Measurements from ENCODE around the gene C6orf141. TPM values are rescaled to one million over a fixed set of nuclear protein-coding genes. Genes with fewer than 3 reads are reported as not detected.

C6orf141 gene
- total RNA-seq: 1 to 10 TPM in 1 of 2 experiments, under 1 TPM in 1; 0.86 to 1.0 TPM

DNA sequence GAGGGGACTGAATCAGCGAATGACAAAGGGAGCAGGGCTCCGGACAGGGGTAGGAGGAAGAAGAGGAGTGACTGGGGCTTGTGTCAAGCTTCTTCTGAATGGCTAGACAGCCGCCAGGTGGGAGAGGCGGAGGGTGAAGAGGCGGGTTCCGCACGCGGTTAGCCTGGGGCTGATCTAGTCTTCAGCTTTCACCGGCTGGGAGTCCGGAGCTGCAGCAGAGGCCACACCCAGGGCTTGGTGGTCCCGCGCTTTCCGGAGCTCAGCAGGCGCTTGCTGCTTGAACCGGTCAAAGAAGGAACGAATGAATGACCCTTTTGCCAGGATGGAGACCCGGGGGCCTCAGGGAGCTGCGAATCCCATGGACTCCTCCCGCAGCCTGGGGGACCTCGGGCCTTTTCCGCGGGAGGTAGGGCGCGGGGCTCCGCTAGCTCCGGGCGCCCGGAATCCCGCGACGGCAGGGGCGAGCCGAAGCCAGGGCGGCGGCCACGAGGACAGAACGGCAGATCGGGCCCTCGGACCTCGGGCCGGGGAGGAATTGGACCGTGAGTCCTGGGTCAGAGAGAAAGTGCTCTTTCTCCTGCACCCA is at the start of gene C6orf141:
TSS of gene C6orf141 (plus strand) at position 177 of the 586 bp plus-strand sequence. CDS start at position 302, 125 bp downstream.
- peaks cover 23% of the 10 kb centered on the region for H3K4me1 Mint-ChIP-seq (ENCODE audit: low read depth)
- POLR2A ChIA-PET: no interaction called here
- peak; percentile 49 for DNase-seq
- H3K9me3 Mint-ChIP-seq: no peaks in the 10 kb centered on the region
- no peaks in the 10 kb centered on the region for H3K36me3 Mint-ChIP-seq
- CTCF ChIA-PET: interaction anchor here (1.2 to 4.6 kb wide), 2 partner anchors 16 to 19 kb away, joined by 4 to 27 read pairs; no protein-coding TSS in a partner anchor
- intact Hi-C loops (cut with micrococcal nuclease): loop anchor here (2.0 kb wide), 1 partner anchor 88 kb away; the partner anchor contains the start of genes CENPQ and MMUT
- peak within 1 kb of the TSS; percentile 62 for H3K4me3 Mint-ChIP-seq
- no peak within 1 kb of the TSS for H3K27ac Mint-ChIP-seq
- H3K27me3 Mint-ChIP-seq: peaks cover 29% of the 10 kb centered on the region

DNA sequence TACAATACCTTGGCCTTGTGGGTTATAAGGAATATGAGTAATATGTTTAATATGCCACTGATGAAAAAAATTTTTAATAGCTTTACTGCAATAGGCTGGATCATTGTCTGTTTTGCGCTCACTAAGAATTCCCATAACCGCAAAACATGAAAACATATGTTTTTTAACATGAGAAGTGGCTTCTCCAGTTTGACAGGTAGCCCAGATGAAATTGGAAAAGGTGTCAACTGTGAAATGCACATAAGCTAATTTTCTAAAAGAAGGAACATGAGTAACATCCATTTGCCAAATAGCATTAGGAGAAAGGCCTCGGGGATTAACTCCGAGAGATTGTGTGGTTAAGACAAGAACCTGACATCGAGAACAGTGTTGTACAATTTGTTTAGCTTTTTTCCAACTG is 45.8 kb upstream of the C6orf141 start:
- CTCF ChIA-PET: no interaction called here
- POLR2A ChIA-PET: no interaction called here

DNA sequence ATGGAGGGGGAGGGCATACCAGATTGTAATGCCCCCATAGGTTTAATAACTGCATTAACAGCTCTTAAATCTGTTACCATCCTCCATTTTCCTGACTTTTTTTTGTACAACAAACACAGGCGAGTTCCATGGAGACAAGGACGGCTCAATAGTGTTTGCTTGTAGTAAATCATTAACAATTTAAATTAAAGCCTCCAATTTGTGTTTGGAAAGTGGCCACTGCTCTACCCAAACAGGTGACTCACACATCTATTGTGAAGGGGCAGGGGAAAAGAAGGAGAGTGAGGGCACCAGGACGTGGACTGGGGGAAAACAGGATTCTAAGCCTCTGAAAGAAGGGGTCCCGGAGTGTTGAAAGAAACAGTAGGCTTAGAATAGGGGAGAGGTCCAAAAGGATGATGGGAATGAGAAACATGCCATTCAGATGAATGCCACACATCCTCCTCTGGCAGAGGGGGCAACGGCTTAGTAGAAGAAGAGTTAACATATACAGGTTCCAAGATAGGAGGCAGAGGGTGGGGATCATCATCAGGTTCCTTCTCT is 43.8 kb upstream of the C6orf141 start:
- Mint-ChIP-seq H3K9me3 (no peaks in the 10 kb centered on the region), H3K27ac (no peak overlapping the region), H3K4me1 (ENCODE audit: low read depth) (no peaks in the 10 kb centered on the region), H3K36me3 (no peaks in the 10 kb centered on the region), H3K4me3 (no peak overlapping the region), H3K27me3 (peaks cover 5% of the 10 kb centered on the region)
- ChIA-PET POLR2A (no interaction called here), CTCF (no interaction called here)
- DNase-seq: no peak
- intact Hi-C loops (cut with micrococcal nuclease): no loop called here

More for the DNA sequence above, 45.8 kb upstream of the C6orf141 start:
- H3K36me3 Mint-ChIP-seq: no peaks in the 10 kb centered on the region
- no peaks in the 10 kb centered on the region for H3K9me3 Mint-ChIP-seq
- intact Hi-C loops (cut with micrococcal nuclease): no loop called here
- no peaks in the 10 kb centered on the region for H3K4me1 Mint-ChIP-seq (ENCODE audit: low read depth)
- DNase-seq: no peak
- peaks cover 5% of the 10 kb centered on the region for H3K27me3 Mint-ChIP-seq
- no peak overlapping the region for H3K27ac Mint-ChIP-seq
- no peak overlapping the region for H3K4me3 Mint-ChIP-seq

DNA sequence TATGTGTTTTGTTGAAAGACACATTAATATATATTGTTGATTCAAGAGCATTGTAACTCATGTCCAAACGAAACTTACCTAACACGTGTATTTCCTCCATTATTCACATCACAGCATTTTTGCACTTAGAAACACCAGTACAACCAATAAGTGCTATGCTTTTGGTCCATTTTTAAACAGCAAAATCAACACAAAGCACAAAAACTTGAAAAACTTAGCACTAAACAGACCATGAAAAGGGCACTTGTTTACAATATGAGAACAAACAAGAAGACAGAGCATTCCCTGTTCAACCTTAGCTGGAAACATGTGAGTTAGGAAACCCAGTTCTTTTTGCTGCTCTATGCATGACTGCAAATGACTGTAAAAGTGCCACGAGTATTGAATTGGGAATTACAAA is 41.1 kb upstream of the C6orf141 start:
- Mint-ChIP-seq H3K27ac (no peak overlapping the region), H3K9me3 (no peaks in the 10 kb centered on the region), H3K4me3 (no peak overlapping the region), H3K4me1 (ENCODE audit: low read depth) (no peaks in the 10 kb centered on the region), H3K27me3 (peaks cover 11% of the 10 kb centered on the region), H3K36me3 (no peaks in the 10 kb centered on the region)
- CTCF ChIA-PET: no interaction called here
- POLR2A ChIA-PET: no interaction called here
- no peak for DNase-seq
- intact Hi-C loops (cut with micrococcal nuclease): no loop called here

DNA sequence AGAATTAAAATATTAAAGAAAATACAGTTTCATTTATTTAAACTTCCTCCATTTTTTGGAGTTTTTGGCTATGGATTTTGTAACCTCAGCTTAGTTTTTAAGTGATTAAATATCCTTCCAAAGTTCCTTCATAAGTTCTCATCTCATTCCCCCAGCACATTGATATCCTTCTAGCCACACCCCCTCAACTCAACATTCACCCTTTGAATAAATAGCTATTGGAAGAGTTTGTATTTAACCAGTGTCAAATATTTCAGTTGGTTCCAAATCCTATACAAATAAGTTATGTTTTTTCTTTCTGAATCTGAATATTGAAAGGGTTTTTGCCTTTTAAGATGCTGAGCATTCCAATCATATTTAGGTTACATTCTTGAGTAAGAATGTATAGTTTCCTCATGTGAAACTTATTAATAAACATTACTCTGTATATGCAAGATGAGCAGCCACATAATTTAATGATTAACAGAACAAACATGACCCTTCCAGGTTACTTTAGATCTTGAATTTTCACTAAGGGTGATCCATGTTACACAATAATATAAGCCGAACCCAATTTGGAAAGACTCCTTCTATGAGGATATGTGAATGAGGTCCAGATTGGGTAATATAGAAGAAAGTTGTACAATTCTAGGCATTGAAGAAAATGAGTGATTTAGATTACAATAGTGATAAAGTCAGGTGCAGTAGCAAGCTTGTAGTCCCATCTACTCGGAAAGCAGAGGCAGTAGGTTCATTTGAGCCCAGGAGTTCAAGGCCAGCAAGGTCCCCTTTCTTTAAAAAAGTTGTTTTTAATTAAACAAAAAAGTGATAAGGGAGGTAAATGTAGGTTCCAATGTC is 37.1 kb upstream of the C6orf141 start:
- H3K27ac Mint-ChIP-seq: no peak overlapping the region
- no peaks in the 10 kb centered on the region for H3K4me1 Mint-ChIP-seq (ENCODE audit: low read depth)
- H3K36me3 Mint-ChIP-seq: no peaks in the 10 kb centered on the region
- POLR2A ChIA-PET: no interaction called here
- H3K9me3 Mint-ChIP-seq: no peaks in the 10 kb centered on the region
- no peak for DNase-seq
- H3K27me3 Mint-ChIP-seq: peaks cover 7% of the 10 kb centered on the region
- no peak overlapping the region for H3K4me3 Mint-ChIP-seq
- CTCF ChIA-PET: no interaction called here
- intact Hi-C loops (cut with micrococcal nuclease): no loop called here

DNA sequence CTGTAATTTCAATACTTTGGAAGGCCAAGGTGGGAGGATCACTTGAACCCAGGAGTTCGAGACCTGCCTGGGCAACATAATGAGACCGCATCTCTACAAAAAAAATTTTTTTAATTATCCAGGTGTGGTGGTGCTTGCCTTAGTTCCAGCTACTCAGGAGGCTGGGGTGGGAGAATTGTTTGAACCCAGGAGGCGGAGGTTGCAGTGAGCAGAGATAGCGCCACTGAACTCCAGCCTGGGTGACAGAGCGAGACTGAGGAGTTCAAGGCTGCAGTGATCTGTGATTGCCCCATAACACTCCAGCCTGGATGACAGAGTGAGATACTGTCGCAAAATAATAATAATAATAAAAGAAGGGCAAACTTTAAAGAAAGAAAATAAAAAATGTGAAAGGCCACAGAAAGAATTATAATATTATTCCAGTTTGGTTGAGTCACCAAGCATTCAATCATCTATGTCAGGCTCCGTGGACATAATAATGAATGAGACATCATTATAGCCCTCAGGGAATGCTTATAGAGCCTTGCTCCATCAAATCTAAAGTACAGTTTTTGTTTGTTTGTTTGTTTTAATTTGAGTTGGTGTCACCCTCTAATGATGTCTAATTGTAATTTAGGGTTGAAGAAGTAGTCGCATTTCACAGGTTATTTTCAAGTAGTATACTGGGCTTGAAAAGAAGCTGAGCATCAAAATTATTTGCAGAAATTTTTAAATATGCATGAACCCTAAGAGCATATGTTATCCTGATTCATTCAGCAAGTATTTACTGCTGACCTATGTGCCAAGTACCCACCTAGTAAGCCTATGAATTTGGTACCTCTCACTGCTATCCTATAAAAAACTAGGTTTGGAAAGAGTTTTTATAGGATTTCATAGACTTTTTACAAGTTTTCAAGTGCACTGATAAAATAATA is 35.6 kb upstream of the C6orf141 start:
- DNase-seq: no peak
- no peak overlapping the region for H3K4me3 Mint-ChIP-seq
- peaks cover 7% of the 10 kb centered on the region for H3K27me3 Mint-ChIP-seq
- ChIA-PET POLR2A (no interaction called here), CTCF (interaction anchor here (1.1 kb wide), 1 partner anchor 18 kb away, joined by 4 read pairs; no protein-coding TSS in a partner anchor)
- no peaks in the 10 kb centered on the region for H3K9me3 Mint-ChIP-seq
- no peaks in the 10 kb centered on the region for H3K36me3 Mint-ChIP-seq
- intact Hi-C loops (cut with micrococcal nuclease): no loop called here
- no peak overlapping the region for H3K27ac Mint-ChIP-seq
- no peaks in the 10 kb centered on the region for H3K4me1 Mint-ChIP-seq (ENCODE audit: low read depth)

DNA sequence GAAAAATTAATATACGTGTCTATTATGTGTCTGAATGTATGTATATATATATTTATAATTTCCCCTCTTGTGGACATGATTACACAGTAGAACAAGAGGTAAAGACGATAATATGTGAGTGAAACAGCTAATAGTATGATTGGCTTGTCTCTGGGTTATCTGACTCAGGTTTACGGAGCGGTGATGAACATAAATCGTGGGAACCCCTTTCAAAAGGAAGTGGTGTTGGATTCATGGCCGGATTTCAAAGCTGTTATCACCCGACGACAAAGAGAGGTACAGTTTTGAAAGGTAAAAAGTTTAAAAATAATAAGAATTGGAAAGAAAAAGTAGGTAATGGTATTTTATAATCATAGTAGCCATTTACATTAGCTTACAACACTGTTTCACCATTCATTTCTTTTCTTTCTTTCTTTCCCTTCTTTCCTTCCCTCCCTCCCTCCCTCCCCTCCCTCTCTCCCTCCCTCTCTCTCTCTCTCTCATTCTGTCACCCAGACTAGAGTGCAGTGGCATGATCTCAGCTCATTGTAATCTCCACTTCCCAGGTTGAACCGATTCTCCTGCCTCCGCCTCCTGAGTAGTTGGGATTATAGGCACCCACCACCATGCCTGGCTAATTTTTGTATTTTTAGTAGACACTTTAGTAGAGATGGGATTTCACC is 34.9 kb upstream of the C6orf141 start:
- no peak overlapping the region for H3K4me3 Mint-ChIP-seq
- intact Hi-C loops (cut with micrococcal nuclease): no loop called here
- no peaks in the 10 kb centered on the region for H3K36me3 Mint-ChIP-seq
- POLR2A ChIA-PET: no interaction called here
- CTCF ChIA-PET: interaction anchor here (1.1 kb wide), 1 partner anchor 17 kb away, joined by 4 read pairs; no protein-coding TSS in a partner anchor
- H3K27ac Mint-ChIP-seq: no peak overlapping the region
- DNase-seq: no peak
- peaks cover 9% of the 10 kb centered on the region for H3K27me3 Mint-ChIP-seq
- H3K4me1 Mint-ChIP-seq (ENCODE audit: low read depth): no peaks in the 10 kb centered on the region
- no peaks in the 10 kb centered on the region for H3K9me3 Mint-ChIP-seq

DNA sequence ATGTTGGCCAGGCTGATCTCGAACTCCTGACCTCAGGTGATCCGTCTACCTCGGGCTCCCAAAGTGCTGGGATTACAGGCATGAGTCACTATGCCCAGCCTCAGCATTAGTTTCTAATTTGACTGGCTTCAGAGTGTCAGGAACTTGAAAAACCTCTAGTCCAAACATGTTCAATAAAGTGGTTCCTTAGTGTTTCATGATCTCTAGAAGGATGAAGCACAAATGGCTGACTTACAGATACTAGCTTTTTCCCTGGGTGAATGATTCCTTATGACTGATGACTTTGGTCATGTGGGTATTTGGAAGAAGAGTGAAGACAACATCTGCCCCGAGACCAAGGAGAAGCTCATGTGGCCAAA is 34.3 kb upstream of the C6orf141 start:
- intact Hi-C loops (cut with micrococcal nuclease): no loop called here
- no peaks in the 10 kb centered on the region for H3K36me3 Mint-ChIP-seq
- no peak overlapping the region for H3K4me3 Mint-ChIP-seq
- peaks cover 9% of the 10 kb centered on the region for H3K27me3 Mint-ChIP-seq
- POLR2A ChIA-PET: no interaction called here
- no peaks in the 10 kb centered on the region for H3K9me3 Mint-ChIP-seq
- no peak for DNase-seq
- H3K27ac Mint-ChIP-seq: no peak overlapping the region
- no peaks in the 10 kb centered on the region for H3K4me1 Mint-ChIP-seq (ENCODE audit: low read depth)
- CTCF ChIA-PET: interaction anchor here (1.1 kb wide), 1 partner anchor 16 kb away, joined by 4 read pairs; no protein-coding TSS in a partner anchor

DNA sequence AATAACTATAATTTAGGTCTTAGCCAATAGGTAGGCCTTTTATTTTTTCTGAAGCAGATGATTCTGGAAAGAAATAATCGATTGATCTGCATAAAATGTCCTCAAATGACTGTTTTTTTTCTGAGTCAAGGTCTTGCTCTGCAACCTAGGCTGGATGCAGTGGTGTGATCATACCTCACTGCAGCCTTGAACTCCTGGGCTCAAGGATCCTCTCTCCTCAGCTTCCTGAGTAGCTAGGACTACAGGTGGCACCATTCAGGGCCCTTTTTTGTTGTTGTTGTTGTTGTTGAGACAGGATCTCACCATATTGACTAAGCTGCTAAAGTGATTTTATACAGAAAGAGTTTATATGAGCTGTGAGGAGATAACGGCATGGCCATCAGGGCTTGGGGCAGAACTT is 32.5 kb upstream of the C6orf141 start:
- Mint-ChIP-seq H3K4me1 (ENCODE audit: low read depth) (no peaks in the 10 kb centered on the region), H3K27me3 (peaks cover 9% of the 10 kb centered on the region)
- CTCF ChIA-PET: interaction anchor here (3.7 kb wide), 1 partner anchor 14 kb away, joined by 15 read pairs; no protein-coding TSS in a partner anchor

DNA sequence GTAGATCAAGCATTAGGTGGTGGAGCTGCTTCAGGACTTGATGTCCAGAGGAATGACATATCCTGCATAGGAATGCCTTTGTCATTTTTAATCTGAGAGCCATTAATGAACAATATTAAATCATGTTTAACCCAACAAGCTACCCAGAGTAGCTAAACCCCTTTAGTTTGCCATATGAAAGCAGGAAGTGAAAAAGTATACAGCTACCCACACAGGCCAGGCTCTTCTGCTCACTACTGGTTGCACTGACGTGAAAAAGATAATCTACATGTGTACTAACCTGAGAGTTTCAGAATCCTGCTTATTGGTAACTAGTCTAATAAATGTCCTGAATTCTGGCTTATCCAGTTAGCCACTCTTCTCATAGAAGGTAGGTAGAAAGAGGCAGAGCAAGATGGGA is 30.8 kb upstream of the C6orf141 start:
- intact Hi-C loops (cut with micrococcal nuclease): no loop called here
- no peak overlapping the region for H3K27ac Mint-ChIP-seq

More for the DNA sequence above, 32.5 kb upstream of the C6orf141 start:
- Mint-ChIP-seq H3K4me3 (no peak overlapping the region), H3K27ac (no peak overlapping the region), H3K36me3 (no peaks in the 10 kb centered on the region), H3K9me3 (no peaks in the 10 kb centered on the region)
- DNase-seq: no peak
- POLR2A ChIA-PET: no interaction called here
- intact Hi-C loops (cut with micrococcal nuclease): no loop called here

DNA sequence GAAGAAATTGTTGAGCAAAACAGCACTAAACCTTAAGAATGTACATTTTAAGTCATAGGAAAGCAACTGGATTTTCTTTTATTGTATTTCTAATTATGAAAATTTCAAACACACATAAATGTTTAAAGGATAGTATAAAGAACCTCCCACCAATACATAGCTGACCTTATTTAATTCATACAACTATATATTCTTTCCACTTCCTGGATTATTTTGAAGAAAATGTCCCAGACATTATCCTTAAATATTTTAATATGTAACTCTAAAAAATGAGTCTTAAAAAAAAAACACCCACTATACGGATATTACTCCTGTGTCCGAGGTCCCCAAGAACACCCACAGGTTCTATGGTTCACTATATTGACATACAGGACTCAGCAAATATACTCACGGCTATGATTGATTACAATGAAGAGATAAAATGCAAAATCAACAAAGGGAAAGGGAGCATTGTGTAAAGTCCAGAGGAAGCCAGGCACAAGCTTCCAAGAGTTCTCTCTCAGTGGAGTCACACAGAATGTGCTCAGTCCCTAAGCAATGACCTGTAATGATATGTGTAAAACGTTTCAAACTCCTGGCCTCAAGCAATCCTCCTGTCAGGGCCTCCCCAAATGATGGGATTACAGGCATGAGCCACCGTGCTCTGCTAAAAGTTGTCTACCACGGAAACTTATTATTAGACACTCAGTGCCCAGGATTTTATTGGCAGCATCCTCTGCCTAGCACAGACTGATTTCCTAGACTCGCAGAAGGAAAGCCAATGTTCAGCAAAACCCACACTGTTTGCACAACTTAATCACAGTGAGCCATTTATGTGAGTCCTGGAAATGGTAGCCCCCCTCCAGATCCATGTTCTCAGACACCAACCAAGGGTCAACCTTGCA is 27.5 kb upstream of the C6orf141 start:
- Mint-ChIP-seq H3K4me3 (no peak overlapping the region), H3K36me3 (no peaks in the 10 kb centered on the region), H3K9me3 (no peaks in the 10 kb centered on the region), H3K27ac (no peak overlapping the region), H3K4me1 (ENCODE audit: low read depth) (no peaks in the 10 kb centered on the region), H3K27me3 (peaks cover 2% of the 10 kb centered on the region)
- CTCF ChIA-PET: interaction anchor here (1.1 kb wide), 1 partner anchor 9 kb away, joined by 6 read pairs; no protein-coding TSS in a partner anchor
- no peak for DNase-seq
- POLR2A ChIA-PET: no interaction called here
- intact Hi-C loops (cut with micrococcal nuclease): no loop called here

More for the DNA sequence above, 30.8 kb upstream of the C6orf141 start:
- no peak for DNase-seq
- H3K4me1 Mint-ChIP-seq (ENCODE audit: low read depth): no peaks in the 10 kb centered on the region
- H3K4me3 Mint-ChIP-seq: no peak overlapping the region
- peaks cover 3% of the 10 kb centered on the region for H3K27me3 Mint-ChIP-seq
- no peaks in the 10 kb centered on the region for H3K36me3 Mint-ChIP-seq
- ChIA-PET CTCF (interaction anchor here (0.6 to 3.7 kb wide), 2 partner anchors 12 to 14 kb away, joined by 3 to 15 read pairs; no protein-coding TSS in a partner anchor), POLR2A (no interaction called here)
- no peaks in the 10 kb centered on the region for H3K9me3 Mint-ChIP-seq

Data from activated CD4-positive, alpha-beta memory T cell treated with anti-CD3 and anti-CD28 coated beads for 36 hours (primary cell).